ENCODE measurements around the gene ZNF79.

ZNF79 gene

GRCh38 chr9:127398715-127399400, 25.3 kb upstream of the ZNF79 start:
- no peak for DNase-seq (ENCODE audit: low read depth)

- no peak for DNase-seq (ENCODE audit: low read depth)
Observed at GRCh38 chr9:127399736-127400269, 24.4 kb upstream of the ZNF79 start.

- DNase-seq (ENCODE audit: low read depth), result no peak
Observed at GRCh38 chr9:127402401-127403090, 21.6 kb upstream of the ZNF79 start.

- DNase-seq (ENCODE audit: low read depth), result no peak
Observed at GRCh38 chr9:127403507-127404192, 20.5 kb upstream of the ZNF79 start.

- no peak for DNase-seq (ENCODE audit: low read depth)
Observed at GRCh38 chr9:127404631-127405030, 19.6 kb upstream of the ZNF79 start.

- no peak for DNase-seq (ENCODE audit: low read depth)
Observed at GRCh38 chr9:127405344-127406125, 18.6 kb upstream of the ZNF79 start.

- DNase-seq (ENCODE audit: low read depth), result no peak
Observed at GRCh38 chr9:127406799-127407491, 17.2 kb upstream of the ZNF79 start.

- DNase-seq (ENCODE audit: low read depth), result no peak
Observed at GRCh38 chr9:127407492-127407843, 16.7 kb upstream of the ZNF79 start.

- DNase-seq (ENCODE audit: low read depth), result no peak
Observed at GRCh38 chr9:127411122-127411521, 13.1 kb upstream of the ZNF79 start.

- no peak for DNase-seq (ENCODE audit: low read depth)
Observed at GRCh38 chr9:127415141-127415540, 9.0 kb upstream of the ZNF79 start.

GRCh38 chr9:127415657-127416056, 8.5 kb upstream of the ZNF79 start:
- no peak for DNase-seq (ENCODE audit: low read depth)

GRCh38 chr9:127417131-127418036, 6.8 kb upstream of the ZNF79 start:
- DNase-seq (ENCODE audit: low read depth), result no peak

- no peak for DNase-seq (ENCODE audit: low read depth)
Observed at GRCh38 chr9:127418037-127418471, 6.1 kb upstream of the ZNF79 start.

- no peak for DNase-seq (ENCODE audit: low read depth)
Observed at GRCh38 chr9:127419348-127419747, 4.8 kb upstream of the ZNF79 start.

GRCh38 chr9:127421057-127421456, 3.1 kb upstream of the ZNF79 start:
- no peak for DNase-seq (ENCODE audit: low read depth)

- no peak for DNase-seq (ENCODE audit: low read depth)
Observed at GRCh38 chr9:127422133-127422782, 1.9 kb upstream of the ZNF79 start.

- DNase-seq (ENCODE audit: low read depth), result no peak
Observed at GRCh38 chr9:127422787-127423186, 1.4 kb upstream of the ZNF79 start.

- DNase-seq (ENCODE audit: low read depth), result no peak
Observed at GRCh38 chr9:127423476-127423933, 677 bp upstream of the ZNF79 start.

- no peak for DNase-seq (ENCODE audit: low read depth)
Observed at GRCh38 chr9:127424676-127424999, 456 bp downstream of the ZNF79 start.

GRCh38 chr9:127426756-127427155, 2.6 kb downstream of the ZNF79 start:
- DNase-seq (ENCODE audit: low read depth), result no peak

Data from HS-27A (cell line).